Measurements from ENCODE around the gene ISX. TPM values are rescaled to one million over a fixed set of nuclear protein-coding genes. Genes with fewer than 3 reads are reported as not detected.

Gene ISX
- total and polyA plus RNA-seq, 2 donors: not detected

DNA sequence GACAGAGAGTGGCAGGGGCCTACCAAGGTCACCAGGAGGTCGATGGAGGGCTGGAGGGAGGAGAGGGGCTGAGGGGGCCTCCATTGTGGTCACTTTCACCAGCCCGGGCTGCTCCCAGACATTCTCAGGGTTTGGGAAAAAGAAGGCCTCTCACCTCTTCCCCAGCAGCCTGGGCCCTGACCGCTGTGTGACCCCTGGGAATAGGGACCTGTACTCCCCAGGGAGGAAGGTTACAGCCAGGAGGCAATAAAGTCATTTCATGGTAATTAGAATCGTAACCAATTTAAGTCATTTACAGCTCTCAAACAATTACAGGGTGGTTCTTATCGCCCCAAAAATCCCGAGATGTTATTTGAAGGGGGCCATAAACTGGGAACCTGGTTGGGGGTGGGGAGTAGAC, 37.8 kb downstream of the ISX start:
- Histone ChIP-seq H3K36me3 (ENCODE audit: insufficient read depth) (no peaks in the 10 kb centered on the region), H3K4me1 (ENCODE audit: insufficient read depth) (no peaks in the 10 kb centered on the region), H3K4me3 (ENCODE audit: low read depth, low read length) (no peak overlapping the region), H3K27ac (ENCODE audit: low read depth) (no peak overlapping the region)
- no peak for DNase-seq (ENCODE audit: extremely low spot score)
- 51% methylated on average over 6 of the region's 6 CpGs for WGBS

DNA sequence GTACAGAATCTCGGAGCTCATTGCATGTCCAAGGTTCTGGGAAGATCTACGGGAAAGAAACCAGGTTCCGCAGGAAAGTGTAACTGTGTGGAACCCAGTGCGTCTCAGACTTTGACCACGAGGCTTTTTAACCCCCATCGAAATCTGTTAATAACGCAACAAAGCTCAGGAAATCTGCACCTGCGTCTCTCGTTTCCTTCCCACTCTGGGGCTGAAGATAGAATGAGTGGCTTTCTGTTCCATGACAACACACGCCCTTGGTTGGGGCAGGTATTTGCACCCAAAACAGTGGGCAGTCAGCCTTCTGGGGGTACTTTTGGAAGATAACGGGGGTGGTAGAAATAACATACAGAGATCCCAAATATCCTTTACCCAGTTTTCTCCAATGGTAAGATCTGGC, 38.5 kb downstream of the ISX start:
- Histone ChIP-seq H3K4me1 (ENCODE audit: insufficient read depth) (no peaks in the 10 kb centered on the region), H3K27ac (ENCODE audit: low read depth) (no peak overlapping the region), H3K36me3 (ENCODE audit: insufficient read depth) (no peaks in the 10 kb centered on the region), H3K4me3 (ENCODE audit: low read depth, low read length) (no peak overlapping the region)
- no peak for DNase-seq (ENCODE audit: extremely low spot score)
- WGBS: 81% methylated on average over 11 of the region's 11 CpGs

DNA sequence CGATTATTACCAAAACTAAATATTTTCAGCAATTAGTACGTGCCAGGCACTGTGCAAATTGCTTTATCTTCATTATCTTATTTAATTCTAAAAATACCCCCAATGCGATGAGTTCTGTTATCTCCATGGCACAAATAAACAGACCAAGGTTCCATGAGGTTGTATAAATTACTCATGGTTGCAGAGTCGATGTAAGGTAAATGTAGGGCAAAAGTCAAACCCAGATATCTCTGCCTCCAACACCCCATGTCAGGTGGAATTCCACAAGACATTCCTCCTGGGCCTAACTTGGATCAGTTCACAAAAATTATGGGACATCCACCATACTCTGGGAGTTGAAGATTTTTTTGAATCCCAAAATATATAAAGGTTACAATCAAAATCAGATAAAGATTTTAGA, 43.7 kb downstream of the ISX start:
- WGBS: 50% methylated on average over 4 of the region's 4 CpGs
- Histone ChIP-seq H3K27ac (ENCODE audit: low read depth) (no peak overlapping the region), H3K4me1 (ENCODE audit: insufficient read depth) (no peaks in the 10 kb centered on the region), H3K4me3 (ENCODE audit: low read depth, low read length) (no peak overlapping the region), H3K36me3 (ENCODE audit: insufficient read depth) (no peaks in the 10 kb centered on the region)
- DNase-seq (ENCODE audit: extremely low spot score): no peak

DNA sequence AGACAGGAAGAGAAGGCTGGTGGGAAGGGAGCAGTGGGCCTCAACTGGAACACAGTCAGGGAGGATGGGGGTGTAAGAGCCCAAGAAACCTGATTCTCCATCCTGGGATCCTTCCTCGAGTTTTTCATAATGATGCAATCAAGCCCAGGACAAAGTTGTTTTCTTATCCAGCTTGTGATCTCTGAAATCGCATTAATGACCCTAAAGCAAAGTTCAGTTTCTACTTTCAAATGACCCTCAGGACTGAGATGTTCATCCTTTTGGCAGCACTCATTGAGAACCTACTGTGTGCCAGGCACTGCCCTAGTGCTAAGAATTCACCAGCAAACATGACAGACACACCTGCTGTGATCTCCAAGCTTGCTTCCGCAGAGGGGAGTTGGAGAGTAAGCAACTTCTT, 45.3 kb downstream of the ISX start:
- Histone ChIP-seq H3K4me3 (ENCODE audit: low read depth, low read length) (no peak overlapping the region), H3K36me3 (ENCODE audit: insufficient read depth) (no peaks in the 10 kb centered on the region), H3K27ac (ENCODE audit: low read depth) (no peak overlapping the region), H3K4me1 (ENCODE audit: insufficient read depth) (no peaks in the 10 kb centered on the region)
- no peak for DNase-seq (ENCODE audit: extremely low spot score)
- 66% methylated on average over 3 of the region's 3 CpGs for WGBS

DNA sequence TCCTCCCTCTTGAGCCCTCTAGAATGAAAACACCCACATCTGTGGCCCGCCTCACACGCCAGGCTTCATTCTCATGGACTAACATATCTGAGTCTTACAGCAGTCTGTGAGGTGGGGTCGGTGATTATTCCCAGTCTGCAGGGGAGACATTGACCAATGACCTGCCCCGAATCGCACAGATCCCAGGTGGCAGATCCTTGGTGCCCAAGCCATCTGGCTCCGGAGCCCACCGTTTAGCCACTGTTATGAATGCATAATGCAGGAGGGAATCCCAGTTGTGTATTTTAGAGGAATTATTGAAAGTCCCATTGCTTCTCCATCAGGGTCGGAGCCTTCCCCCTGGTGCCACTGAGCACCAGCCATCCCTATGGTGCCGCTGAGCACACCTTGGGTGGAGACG, 47.4 kb downstream of the ISX start:
- H3K4me3 ChIP-seq (ENCODE audit: low read depth, low read length): no peak overlapping the region
- H3K4me1 ChIP-seq (ENCODE audit: insufficient read depth): no peaks in the 10 kb centered on the region
- no peaks in the 10 kb centered on the region for H3K36me3 ChIP-seq (ENCODE audit: insufficient read depth)
- 91% methylated on average over 10 of the region's 10 CpGs for WGBS
- no peak overlapping the region for H3K27ac ChIP-seq (ENCODE audit: low read depth)
- no peak for DNase-seq (ENCODE audit: extremely low spot score)

DNA sequence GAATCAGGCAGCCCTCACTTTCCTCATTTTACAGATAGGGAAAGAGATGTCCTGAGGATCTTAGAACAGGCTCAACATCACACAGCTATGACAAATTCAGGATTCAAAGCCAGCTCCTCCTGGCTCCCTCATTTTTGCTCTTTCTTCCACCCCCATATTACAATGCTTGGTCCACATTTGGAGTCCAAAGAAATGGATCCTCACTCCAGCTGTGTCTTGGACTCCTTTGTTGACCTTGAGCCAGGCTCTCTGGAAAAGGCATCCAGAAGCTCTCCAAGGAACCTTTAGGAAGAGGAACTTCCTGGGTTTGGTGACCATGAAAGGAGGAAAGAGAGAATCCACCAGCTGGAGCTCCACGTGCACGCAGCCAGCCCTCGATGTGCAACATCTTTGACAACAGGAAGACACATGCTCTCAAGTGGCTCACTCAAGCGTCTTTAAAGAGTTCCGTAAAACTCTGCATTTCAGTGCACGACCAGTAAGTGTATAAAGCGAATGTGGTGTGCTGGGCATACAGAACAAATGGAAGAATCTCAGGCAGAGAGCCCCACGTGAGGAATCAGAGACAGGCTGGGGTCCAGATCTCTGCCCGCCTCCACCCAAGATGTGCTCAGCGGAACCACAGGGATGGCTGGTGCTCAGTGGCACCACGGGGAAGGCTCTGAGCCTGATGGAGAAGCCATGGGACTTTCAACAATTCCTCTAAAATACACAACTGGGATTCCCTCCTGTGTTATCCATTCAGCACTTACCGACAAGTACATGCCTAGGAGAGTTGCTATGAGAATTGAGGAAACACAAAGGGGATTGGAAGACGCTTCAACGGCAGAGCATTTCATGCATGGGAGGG, 48.4 kb downstream of the ISX start:
- Histone ChIP-seq H3K4me3 (ENCODE audit: low read depth, low read length) (no peak overlapping the region), H3K36me3 (ENCODE audit: insufficient read depth) (no peaks in the 10 kb centered on the region), H3K27ac (ENCODE audit: low read depth) (no peak overlapping the region), H3K4me1 (ENCODE audit: insufficient read depth) (no peaks in the 10 kb centered on the region)
- DNase-seq (ENCODE audit: extremely low spot score): no peak
- WGBS: 73% methylated on average over 14 of the region's 14 CpGs

DNA sequence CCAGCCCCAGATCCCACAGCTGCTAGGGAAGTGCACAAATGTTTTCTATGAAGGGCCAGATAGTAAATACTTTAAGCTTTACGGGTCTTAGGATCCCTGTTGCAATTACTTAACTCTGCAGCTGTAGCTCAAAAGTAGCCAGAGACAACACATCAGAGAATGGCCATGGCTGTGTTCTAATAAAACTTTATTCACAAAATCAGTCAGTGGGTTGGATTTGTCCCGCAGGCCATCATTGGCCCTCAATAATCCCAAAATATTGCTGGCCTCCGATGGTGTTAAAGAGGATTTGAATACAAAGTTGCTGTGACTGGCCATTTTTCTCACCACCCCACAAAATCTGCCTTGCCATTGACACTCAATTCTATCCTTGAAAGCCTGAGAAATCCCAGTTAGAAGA, 49.6 kb downstream of the ISX start:
- no peak overlapping the region for H3K27ac ChIP-seq (ENCODE audit: low read depth)
- DNase-seq (ENCODE audit: extremely low spot score): no peak
- no peaks in the 10 kb centered on the region for H3K36me3 ChIP-seq (ENCODE audit: insufficient read depth)
- no peaks in the 10 kb centered on the region for H3K4me1 ChIP-seq (ENCODE audit: insufficient read depth)
- WGBS: 73% methylated on average over 3 of the region's 3 CpGs
- no peak overlapping the region for H3K4me3 ChIP-seq (ENCODE audit: low read depth, low read length)

DNA sequence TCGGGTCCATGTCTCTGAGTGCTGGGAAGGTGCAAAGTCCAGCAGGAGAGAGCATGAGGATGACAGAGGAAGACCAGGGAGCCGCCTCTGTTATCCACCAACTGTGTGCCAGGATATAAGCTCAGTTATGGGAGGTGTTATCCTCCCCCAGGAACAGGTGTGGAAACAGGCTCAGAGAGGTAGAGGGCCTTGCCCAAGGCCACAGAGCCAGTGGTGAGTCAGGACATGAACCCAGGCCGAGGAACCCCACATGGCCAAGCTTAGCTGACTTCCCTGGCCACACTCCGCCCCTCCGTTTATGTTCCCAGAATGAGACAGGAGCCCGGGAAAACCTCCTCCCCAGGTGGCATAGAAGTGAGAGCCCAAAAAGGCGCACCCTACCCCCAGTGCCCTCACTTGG, 50.3 kb downstream of the ISX start:
- DNase-seq (ENCODE audit: extremely low spot score): no peak
- no peak overlapping the region for H3K27ac ChIP-seq (ENCODE audit: low read depth)
- WGBS: 76% methylated on average over 7 of the region's 7 CpGs

DNA sequence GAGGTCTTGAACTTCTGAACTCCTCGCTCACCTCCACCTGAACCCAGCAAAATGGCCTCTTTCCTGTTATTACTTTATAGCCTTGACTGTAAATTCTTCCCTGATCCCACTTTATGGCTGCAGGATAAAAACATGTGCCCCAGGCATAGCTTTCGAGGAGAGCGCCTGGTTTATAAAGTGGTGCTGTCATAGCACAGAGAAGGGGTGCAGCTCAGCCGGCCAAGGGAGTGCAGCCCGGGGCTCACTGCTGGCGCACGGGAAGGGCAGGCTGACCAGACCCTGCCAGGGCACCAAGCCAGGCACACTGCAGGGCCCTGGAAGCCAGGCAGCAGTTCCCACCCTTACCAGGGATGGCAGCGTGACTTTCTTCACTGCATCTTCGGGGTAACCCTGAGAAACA, 50.9 kb downstream of the ISX start:
- Histone ChIP-seq H3K36me3 (ENCODE audit: insufficient read depth) (no peaks in the 10 kb centered on the region), H3K27ac (ENCODE audit: low read depth) (no peak overlapping the region), H3K4me3 (ENCODE audit: low read depth, low read length) (no peak overlapping the region), H3K4me1 (ENCODE audit: insufficient read depth) (no peaks in the 10 kb centered on the region)
- 43% methylated on average over 9 of the region's 9 CpGs for WGBS
- DNase-seq (ENCODE audit: extremely low spot score): no peak

More for the DNA sequence above, 50.3 kb downstream of the ISX start:
- no peaks in the 10 kb centered on the region for H3K36me3 ChIP-seq (ENCODE audit: insufficient read depth)
- no peaks in the 10 kb centered on the region for H3K4me1 ChIP-seq (ENCODE audit: insufficient read depth)
- H3K4me3 ChIP-seq (ENCODE audit: low read depth, low read length): no peak overlapping the region

DNA sequence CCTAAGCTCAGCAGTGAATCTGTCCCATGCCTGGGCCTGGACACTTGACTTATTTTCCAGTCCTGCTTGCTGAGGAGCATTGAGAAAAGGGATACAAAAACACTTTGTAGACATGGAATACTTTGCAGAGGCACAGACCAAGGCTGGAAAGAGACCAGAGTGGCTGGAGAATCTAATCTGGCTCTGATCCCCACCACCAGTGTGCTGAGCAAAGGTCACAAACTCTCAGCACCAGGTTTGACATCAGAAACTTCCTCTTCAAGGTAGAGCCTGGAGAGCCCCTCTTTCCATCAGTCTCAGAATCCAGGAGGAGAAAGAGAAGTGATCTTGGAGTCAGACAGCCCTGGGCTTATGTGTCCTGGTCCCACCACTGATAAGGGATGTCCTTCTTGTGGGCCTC, 53.5 kb downstream of the ISX start:
- H3K4me3 ChIP-seq (ENCODE audit: low read depth, low read length): no peak overlapping the region
- no peak for DNase-seq (ENCODE audit: extremely low spot score)
- H3K27ac ChIP-seq (ENCODE audit: low read depth): no peak overlapping the region
- no peaks in the 10 kb centered on the region for H3K36me3 ChIP-seq (ENCODE audit: insufficient read depth)
- no peaks in the 10 kb centered on the region for H3K4me1 ChIP-seq (ENCODE audit: insufficient read depth)

DNA sequence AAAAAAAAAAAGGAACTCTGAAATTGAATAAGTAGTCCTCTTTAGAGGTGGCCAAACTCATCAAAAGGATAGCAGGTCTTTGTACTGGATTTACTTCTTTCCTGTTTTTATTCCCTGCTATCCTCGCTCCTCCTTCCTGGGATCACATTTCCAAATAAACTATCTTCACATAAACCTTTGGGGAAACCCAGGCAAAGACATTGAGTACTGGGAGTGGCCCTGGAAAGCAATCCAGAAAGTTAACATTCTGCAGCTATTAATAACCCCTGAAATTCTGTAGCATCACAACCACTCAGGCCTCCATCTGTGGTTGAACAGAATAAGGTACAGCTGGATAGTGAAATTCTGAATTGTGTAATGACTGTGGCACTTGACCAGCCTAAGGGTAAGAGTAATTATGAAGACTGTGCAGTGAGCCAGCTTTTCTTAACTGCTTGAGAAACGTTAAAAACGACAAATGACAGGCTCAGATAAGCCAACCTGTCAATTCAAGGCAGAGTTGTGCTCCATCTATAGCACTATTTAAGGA, 58.8 kb downstream of the ISX start:
- DNase-seq (ENCODE audit: extremely low spot score): no peak
- Histone ChIP-seq H3K27ac (ENCODE audit: low read depth) (no peak overlapping the region), H3K4me3 (ENCODE audit: low read depth, low read length) (no peak overlapping the region), H3K36me3 (ENCODE audit: insufficient read depth) (no peaks in the 10 kb centered on the region), H3K4me1 (ENCODE audit: insufficient read depth) (peaks cover 2% of the 10 kb centered on the region)
- 32% methylated on average over 3 of the region's 3 CpGs for WGBS

DNA sequence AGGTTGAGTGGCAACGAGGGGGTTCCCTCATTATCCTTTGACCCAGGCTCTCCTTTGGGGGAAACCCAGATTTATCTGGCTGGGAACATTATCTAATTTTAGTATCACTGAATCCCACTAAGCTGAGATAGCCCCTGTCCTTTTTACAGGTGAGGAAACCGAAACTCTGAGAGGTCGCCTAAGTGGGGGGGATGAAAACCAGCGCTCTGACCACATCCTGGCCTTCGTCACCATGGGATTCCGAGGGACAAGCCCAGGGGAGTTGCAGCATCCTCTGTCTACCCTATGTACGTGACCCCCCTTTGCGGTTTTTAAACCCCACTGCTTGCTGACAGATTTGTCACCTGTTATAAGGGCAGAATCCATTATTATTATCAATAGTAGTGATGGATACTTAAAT, 61.0 kb downstream of the ISX start:
- no peak overlapping the region for H3K27ac ChIP-seq (ENCODE audit: low read depth)
- H3K4me1 ChIP-seq (ENCODE audit: insufficient read depth): peaks cover 2% of the 10 kb centered on the region
- H3K36me3 ChIP-seq (ENCODE audit: insufficient read depth): no peaks in the 10 kb centered on the region
- no peak overlapping the region for H3K4me3 ChIP-seq (ENCODE audit: low read depth, low read length)
- WGBS: 77% methylated on average over 8 of the region's 8 CpGs
- DNase-seq (ENCODE audit: extremely low spot score): no peak

DNA sequence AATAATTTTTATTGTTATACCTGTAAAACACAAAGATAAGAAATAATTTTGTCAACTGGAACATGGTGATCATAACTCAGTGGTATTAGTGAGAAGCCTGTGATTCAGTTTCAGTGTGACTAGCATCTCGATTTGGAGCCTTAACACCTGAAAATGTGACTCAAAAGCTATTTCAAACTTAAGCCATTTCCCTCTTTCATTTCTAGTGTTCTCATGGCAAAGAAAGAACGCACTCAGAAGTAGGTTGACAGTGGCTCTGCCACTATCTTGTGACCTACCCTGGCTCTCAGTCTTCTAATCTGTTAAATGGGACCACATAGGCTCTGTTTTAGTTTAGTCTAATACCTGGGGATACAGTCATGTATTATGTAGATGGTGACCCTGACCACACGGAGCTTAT, 62.7 kb downstream of the ISX start:
- H3K4me3 ChIP-seq (ENCODE audit: low read depth, low read length): no peak overlapping the region

DNA sequence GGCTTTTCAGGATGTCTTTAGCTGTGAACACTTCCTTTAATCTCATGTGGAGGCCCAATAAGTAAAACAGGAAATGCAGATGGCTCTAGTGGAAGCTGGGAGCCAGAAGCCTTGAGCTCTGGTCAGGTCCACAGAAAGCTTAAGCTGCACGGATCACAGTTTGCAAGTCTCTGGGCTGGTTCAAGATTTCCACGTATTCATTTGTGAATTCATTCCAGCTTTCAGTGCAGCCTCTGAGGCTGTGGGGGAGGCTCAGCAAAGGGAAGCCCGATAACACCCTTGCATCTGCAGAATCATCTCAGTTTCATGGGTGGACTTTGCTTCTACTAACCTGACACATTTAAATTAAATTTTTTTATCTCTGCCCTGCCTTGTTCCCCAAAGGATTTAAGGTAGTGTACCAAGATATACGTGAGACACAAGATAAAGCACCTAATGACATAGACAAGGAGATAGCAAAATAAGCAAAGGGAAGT, 65.6 kb downstream of the ISX start:
- 23% methylated on average over 4 of the region's 4 CpGs for WGBS
- no peaks in the 10 kb centered on the region for H3K4me1 ChIP-seq (ENCODE audit: insufficient read depth)
- H3K4me3 ChIP-seq (ENCODE audit: low read depth, low read length): no peak overlapping the region
- DNase-seq (ENCODE audit: extremely low spot score): no peak
- no peak overlapping the region for H3K27ac ChIP-seq (ENCODE audit: low read depth)
- H3K36me3 ChIP-seq (ENCODE audit: insufficient read depth): no peaks in the 10 kb centered on the region

More for the DNA sequence above, 62.7 kb downstream of the ISX start:
- no peak for DNase-seq (ENCODE audit: extremely low spot score)
- no peaks in the 10 kb centered on the region for H3K36me3 ChIP-seq (ENCODE audit: insufficient read depth)
- peaks cover 2% of the 10 kb centered on the region for H3K4me1 ChIP-seq (ENCODE audit: insufficient read depth)
- H3K27ac ChIP-seq (ENCODE audit: low read depth): no peak overlapping the region
- 88% methylated on average over 3 of the region's 3 CpGs for WGBS
